DOHH2 (cell line): ENCODE data around the gene DCLRE1A.

Experiments
- H3F3A ChIP-seq: fragments of 200-600 bp; sonication (generic), shearing (Covaris generic); 2 replicates; pipeline ENCODE4 v1.6.0; 2016; ENCODE audit warnings: antibody characterized with exemption, mild to moderate bottlenecking; ENCODE audit not compliant: control insufficient read depth, insufficient read depth
- H3K27ac ChIP-seq: fragments of 200-600 bp; sonication (generic); 2 replicates; pipeline ENCODE4 v1.5.1; 2014; ENCODE audit warnings: low read depth, mild to moderate bottlenecking, low read length, moderate library complexity
- H3K27me3 ChIP-seq: fragments of 200-600 bp; sonication (generic); 2 replicates; pipeline ENCODE4 v1.6.1; 2014; ENCODE audit warnings: mild to moderate bottlenecking, low read length, mixed read lengths; ENCODE audit not compliant: control insufficient read depth
- H3K36me3 ChIP-seq: fragments of 200-600 bp; sonication (generic); 2 replicates; pipeline ENCODE4 v1.6.1; 2014; ENCODE audit warnings: mild to moderate bottlenecking, low read length, moderate library complexity, mixed read lengths; ENCODE audit not compliant: control insufficient read depth
- H3K4me1 ChIP-seq: fragments of 200-600 bp; sonication (generic); 2 replicates; pipeline ENCODE4 v1.6.1; 2014; ENCODE audit warnings: mild to moderate bottlenecking, low read length, mixed read lengths; ENCODE audit not compliant: control insufficient read depth
- H3K4me2 ChIP-seq: fragments of 200-600 bp; sonication (generic); 2 replicates; pipeline ENCODE4 v1.6.0; 2014; ENCODE audit warnings: mild to moderate bottlenecking, low read length, moderate library complexity
- H3K4me3 ChIP-seq: fragments of 200-600 bp; sonication (generic); 2 replicates; pipeline ENCODE4 v1.5.1; 2014; ENCODE audit warnings: mild to moderate bottlenecking, low read length, mixed read lengths
- H3K79me2 ChIP-seq: fragments of 200-600 bp; sonication (generic); 2 replicates; pipeline ENCODE4 v1.6.1; 2014; ENCODE audit warnings: mild to moderate bottlenecking, low read length, mixed read lengths; ENCODE audit not compliant: control insufficient read depth
- H3K9me2 ChIP-seq: fragments of 200-600 bp; sonication (generic); replicated peaks from 2 replicates; pipeline ENCODE4 v1.6.1; 2014; ENCODE audit warnings: mild to moderate bottlenecking, low read length, mixed read lengths; ENCODE audit not compliant: control insufficient read depth
- H3K9me3 ChIP-seq: fragments of 200-600 bp; sonication (generic); 2 replicates; pipeline ENCODE4 v1.6.1; 2014; ENCODE audit warnings: antibody characterized with exemption, low read length, mixed read lengths; ENCODE audit not compliant: control insufficient read depth, insufficient read depth
- H4K20me1 ChIP-seq: fragments of 200-600 bp; sonication (generic); 2 replicates; pipeline ENCODE4 v1.6.0; 2014; ENCODE audit warnings: low read depth, mild to moderate bottlenecking, antibody characterized with exemption, low read length, moderate library complexity; ENCODE audit not compliant: control insufficient read depth, insufficient read depth
- CTCF ChIP-seq: fragments of 200-600 bp; sonication (generic); IDR thresholded peaks from one replicate; pipeline ENCODE4 v1.5.1; 2014; ENCODE audit warnings: antibody characterized with exemption, mild to moderate bottlenecking, low read depth, low read length; ENCODE audit not compliant: poor library complexity, severe bottlenecking
- EZH2phosphoT487 ChIP-seq: fragments of 200-600 bp; sonication (generic); IDR thresholded peaks from 2 replicates; pipeline ENCODE4 v1.6.1; 2017; ENCODE audit warnings: borderline replicate concordance, mild to moderate bottlenecking, antibody characterized with exemption, low read length, moderate library complexity, mixed read lengths

DCLRE1A gene

GRCh38 chr10:113858541-113858940 is 4.7 kb upstream of the DCLRE1A start:
- Histone ChIP-seq H3K9me2 (no peaks in the 10 kb centered on the region), H3K4me2 (no peak overlapping the region; the same call in 1 of the 2 replicates), H3K4me1 (peaks cover 32% of the 10 kb centered on the region), H3K36me3 (peaks cover 50% of the 10 kb centered on the region), H3K79me2 (peaks cover 50% of the 10 kb centered on the region), H4K20me1 (no peaks in the 10 kb centered on the region), H3K4me3 (no peak overlapping the region), H3K27me3 (no peaks in the 10 kb centered on the region), H3K9me3 (no peaks in the 10 kb centered on the region), H3K27ac (no peak overlapping the region), H3F3A (no peaks in the 10 kb centered on the region; the same call in 1 of the 2 replicates)
- TF ChIP-seq CTCF (no peak), EZH2phosphoT487 (no peak)

- Histone ChIP-seq H3K4me2 (peak overlapping the region; percentile 92), H3K9me2 (no peaks in the 10 kb centered on the region), H3K79me2 (peaks cover 55% of the 10 kb centered on the region), H3K36me3 (peaks cover 45% of the 10 kb centered on the region), H3F3A (peaks cover 8% of the 10 kb centered on the region; the same call in 1 of the 2 replicates), H3K4me1 (peaks cover 45% of the 10 kb centered on the region), H3K27me3 (no peaks in the 10 kb centered on the region), H4K20me1 (no peaks in the 10 kb centered on the region), H3K9me3 (no peaks in the 10 kb centered on the region), H3K27ac (no peak overlapping the region), H3K4me3 (peak overlapping the region; percentile 20; the same call in 1 of the 2 replicates)
- TF ChIP-seq EZH2phosphoT487 (no peak), CTCF (no peak)
Measured at GRCh38 chr10:113857210-113857609, 3.3 kb upstream of the DCLRE1A start.

GRCh38 chr10:113856563-113856962 is 2.7 kb upstream of the DCLRE1A start:
- H3K9me2 ChIP-seq: no peaks in the 10 kb centered on the region
- TF ChIP-seq EZH2phosphoT487 (no peak), CTCF (no peak)

More at GRCh38 chr10:113856563-113856962, 2.7 kb upstream of the DCLRE1A start:
- peak overlapping the region; percentile 92 for H3K4me2 ChIP-seq
- no peaks in the 10 kb centered on the region for H3K27me3 ChIP-seq
- H4K20me1 ChIP-seq: no peaks in the 10 kb centered on the region
- no peaks in the 10 kb centered on the region for H3K9me3 ChIP-seq
- peaks cover 51% of the 10 kb centered on the region for H3K4me1 ChIP-seq
- peaks cover 8% of the 10 kb centered on the region; the same call in 1 of the 2 replicates for H3F3A ChIP-seq
- H3K27ac ChIP-seq: no peak overlapping the region
- H3K36me3 ChIP-seq: peaks cover 45% of the 10 kb centered on the region
- peaks cover 57% of the 10 kb centered on the region for H3K79me2 ChIP-seq
- peak overlapping the region; percentile 89 for H3K4me3 ChIP-seq
